Astrocyte of the cerebellum (primary cell): ENCODE measurements around the gene MPLKIP.
"Not testable (repeated sequence)": the region's sequence is repeated elsewhere in the genome, so short reads cannot be mapped to it uniquely, and the experiment has no call there.

Experiments used
- DNase-seq: peaks from one replicate; pipeline ENCODE4 v3.0.0-alpha.2; 2011; ENCODE audit warnings: low read depth
- H3K4me3 ChIP-seq: 2 replicates; pipeline ENCODE4 v1.5.1; 2011; ENCODE audit warnings: mild to moderate bottlenecking, low read depth, low read length, moderate library complexity
- in situ Hi-C: cut with HindIII; loops from 2 replicates; pipeline ENCODE4 v1.10.0; 2017; ENCODE audit warnings: low sequenced_read_pairs
- TF ChIP-seq, protein P1 (sequence below): IDR thresholded peaks from 2 replicates; pipeline ENCODE4 v1.5.1; 2012; ENCODE audit warnings: low read length, low read depth, moderate library complexity, mild to moderate bottlenecking; ENCODE audit errors: missing control alignments

MPLKIP gene

DNA sequence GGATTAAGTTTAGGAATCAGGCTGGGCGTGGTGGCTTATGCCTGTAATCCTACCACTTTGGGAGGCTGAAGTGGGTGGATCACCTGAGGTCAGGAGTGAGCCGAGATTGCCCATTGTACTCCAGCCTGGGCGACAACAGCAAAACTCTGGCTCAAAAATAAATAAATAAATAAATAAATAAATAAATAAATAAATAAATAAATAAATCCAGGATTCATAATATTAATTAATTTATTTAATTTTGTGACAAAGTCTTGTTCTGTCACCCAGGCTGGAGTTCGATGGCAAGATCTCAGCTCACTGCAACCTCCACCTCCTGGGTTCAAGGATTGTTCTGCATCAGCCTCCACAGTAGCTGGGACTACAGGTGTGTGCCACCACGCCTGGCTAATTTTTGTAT lies 4.6 kb upstream of the MPLKIP start:
- TF ChIP-seq, protein P1, sequence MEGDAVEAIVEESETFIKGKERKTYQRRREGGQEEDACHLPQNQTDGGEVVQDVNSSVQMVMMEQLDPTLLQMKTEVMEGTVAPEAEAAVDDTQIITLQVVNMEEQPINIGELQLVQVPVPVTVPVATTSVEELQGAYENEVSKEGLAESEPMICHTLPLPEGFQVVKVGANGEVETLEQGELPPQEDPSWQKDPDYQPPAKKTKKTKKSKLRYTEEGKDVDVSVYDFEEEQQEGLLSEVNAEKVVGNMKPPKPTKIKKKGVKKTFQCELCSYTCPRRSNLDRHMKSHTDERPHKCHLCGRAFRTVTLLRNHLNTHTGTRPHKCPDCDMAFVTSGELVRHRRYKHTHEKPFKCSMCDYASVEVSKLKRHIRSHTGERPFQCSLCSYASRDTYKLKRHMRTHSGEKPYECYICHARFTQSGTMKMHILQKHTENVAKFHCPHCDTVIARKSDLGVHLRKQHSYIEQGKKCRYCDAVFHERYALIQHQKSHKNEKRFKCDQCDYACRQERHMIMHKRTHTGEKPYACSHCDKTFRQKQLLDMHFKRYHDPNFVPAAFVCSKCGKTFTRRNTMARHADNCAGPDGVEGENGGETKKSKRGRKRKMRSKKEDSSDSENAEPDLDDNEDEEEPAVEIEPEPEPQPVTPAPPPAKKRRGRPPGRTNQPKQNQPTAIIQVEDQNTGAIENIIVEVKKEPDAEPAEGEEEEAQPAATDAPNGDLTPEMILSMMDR: no peak
- in situ Hi-C loops: no loop called here
- DNase-seq: no peak
- no peak overlapping the region for H3K4me3 ChIP-seq

DNA sequence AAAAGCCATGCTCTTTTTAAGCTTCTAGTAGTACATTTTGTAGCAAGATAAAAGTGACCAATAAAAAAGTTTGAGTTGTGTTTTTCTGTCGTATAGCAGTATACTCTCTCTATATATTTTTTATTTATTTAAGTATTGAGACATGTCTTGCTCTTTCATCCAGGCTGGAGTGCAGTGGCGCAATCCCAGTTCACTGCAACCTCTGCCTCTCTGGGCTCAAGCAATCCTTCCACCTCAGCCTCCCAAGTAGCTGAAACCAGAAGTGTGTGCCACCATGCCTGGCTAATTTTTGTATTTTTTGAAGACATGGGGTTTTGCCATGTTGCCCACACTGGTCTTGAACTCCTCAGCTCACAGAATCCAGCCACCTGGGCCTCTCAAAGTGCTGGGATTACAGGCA lies 3.1 kb upstream of the MPLKIP start:
- in situ Hi-C loops: no loop called here
- H3K4me3 ChIP-seq: no peak overlapping the region
- no peak for DNase-seq
- TF ChIP-seq, protein P1: no peak

DNA sequence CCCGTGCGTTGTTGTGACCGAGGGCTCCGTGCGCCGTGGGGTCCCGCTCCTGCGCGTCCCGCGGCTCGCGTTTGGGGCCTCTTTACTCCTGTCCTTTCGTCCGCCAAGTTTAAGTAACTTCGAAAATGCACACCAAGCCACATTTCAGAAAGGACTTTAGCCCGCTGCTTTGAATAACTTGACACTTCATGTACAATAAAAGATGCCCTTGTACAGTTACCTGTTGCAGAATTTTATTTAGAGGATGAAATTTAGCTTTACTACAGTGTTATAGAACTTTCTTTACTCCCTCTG lies 842 bp upstream of the MPLKIP start:
- no peak for DNase-seq
- in situ Hi-C loops: no loop called here
- TF ChIP-seq, protein P1: no peak
- peak overlapping the region; percentile 98 for H3K4me3 ChIP-seq

DNA sequence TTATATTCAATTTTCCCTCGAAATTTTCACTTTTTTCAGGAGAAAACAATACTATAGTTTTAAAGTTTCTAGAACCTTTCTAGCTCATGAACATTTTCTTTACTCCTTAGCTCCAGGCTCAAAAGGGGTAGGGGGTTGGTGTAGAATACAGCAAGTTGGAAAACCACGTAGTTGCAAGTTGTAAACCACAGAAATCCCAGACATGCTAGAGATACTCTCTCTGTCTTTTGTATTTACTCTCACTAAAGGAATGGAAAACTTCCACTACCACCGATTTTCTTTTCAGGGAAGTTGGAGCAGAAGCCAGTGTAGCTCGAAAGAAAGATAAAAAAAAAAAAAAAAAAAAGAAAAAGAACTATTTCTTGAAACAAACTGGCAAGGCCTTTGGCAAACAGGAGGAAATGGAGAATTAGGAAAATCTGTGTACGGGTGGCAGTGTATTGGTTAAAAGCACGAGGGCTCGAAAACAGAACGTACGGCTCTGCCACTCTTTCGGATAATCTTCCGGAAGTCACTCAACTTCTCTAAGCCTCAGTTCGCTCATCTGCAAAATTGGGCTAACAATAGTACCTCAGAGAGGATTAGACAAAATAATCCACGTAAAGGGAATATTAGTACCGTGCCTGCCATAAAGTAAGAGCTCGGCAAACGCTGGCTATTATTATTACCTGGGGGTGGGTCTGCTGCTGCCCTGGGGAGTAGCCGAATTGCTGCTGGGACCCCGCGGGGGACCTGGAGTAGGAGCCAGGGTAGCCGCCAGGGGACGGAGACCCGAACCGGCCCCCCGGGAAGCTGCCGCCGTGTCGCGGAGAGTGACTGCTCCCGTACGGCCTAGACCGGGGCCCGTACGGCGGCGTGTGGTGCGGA lies 628 bp downstream of the MPLKIP start:
- TF ChIP-seq, protein P1: no peak
- in situ Hi-C loops: no loop called here
- peak; percentile 12 for DNase-seq
- H3K4me3 ChIP-seq: peak overlapping the region; percentile 98

DNA sequence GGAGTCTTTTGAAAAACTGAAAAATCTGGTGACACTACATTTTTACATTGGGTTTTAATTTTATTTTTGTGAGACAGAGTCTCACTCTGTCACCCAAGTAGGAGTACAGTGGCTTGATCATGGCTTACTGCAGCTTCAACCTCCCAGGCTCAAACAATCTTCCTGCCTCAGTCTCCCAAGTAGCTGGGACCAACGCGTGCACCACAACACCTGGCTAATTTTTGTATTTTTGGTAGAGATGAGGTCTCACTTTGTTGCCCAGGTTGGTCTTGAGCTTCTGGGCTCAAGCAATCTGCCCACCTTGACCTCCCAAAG lies 11.5 kb downstream of the MPLKIP start:
- in situ Hi-C loops: no loop called here
- TF ChIP-seq, protein P1: no peak
- no peak for DNase-seq

DNA sequence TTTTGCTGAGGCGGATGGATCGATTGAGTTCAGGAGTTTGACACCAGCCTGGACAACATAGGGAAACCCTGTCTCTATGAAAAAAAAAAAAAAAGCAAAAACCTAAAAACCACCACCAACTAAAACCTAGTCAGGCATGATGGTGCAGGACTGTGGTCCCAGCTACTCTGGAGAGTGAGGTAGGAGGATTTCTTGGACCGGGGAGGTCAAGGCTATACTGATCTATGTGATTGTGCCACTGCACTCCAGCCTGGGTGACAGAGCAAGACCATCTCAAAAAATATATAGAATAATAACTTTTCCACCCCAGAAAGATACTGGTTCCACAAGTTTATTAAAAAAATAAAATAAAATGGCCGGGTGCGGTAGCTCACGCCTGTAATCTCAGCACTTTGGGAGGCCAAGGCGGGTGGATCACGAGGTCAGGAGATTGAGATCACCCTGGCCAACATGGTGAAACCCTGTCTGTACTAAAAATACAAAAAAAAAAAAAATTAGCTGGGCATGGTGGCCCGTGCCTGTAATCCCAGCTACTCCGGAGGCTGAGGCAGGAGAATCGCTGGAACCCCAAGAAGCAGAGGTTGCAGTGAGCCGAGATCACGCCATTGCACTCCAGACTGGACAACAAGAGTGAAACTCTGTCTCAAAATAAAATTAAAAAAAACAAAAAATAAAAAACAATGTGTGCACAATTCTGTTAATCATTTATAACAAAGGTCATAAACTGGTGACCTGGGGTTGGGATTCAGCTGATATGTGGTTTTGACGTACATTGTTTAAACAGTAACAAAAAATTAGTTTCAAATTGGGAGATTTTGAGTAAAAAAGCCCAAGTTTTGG lies 12.1 kb downstream of the MPLKIP start:
- H3K4me3 ChIP-seq, DNase-seq, in situ Hi-C loops: not testable (repeated sequence)

More for the DNA sequence above, 11.5 kb downstream of the MPLKIP start:
- H3K4me3 ChIP-seq: no peak overlapping the region

DNA sequence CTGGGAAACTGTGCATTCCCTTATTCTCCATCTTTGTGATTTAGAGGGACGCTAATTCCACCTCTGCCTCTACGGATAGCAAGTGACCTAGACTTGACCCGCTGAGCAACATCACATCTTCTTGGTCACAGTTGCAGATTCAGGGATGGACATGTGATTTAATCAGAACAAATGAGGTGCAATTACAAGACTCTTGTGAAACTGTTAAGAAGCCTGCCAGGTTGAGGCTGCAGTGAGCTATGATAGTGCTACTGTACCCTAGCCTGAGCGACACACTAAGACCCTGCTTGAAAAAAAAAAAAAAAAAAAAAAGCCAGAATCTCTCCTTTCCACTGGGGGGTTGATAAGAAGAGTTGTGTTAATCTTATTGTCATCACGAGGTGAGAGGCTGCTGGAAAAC lies 14.4 kb downstream of the MPLKIP start:
- H3K4me3 ChIP-seq: no peak overlapping the region
- DNase-seq: no peak
- in situ Hi-C loops: no loop called here
- TF ChIP-seq, protein P1: no peak

DNA sequence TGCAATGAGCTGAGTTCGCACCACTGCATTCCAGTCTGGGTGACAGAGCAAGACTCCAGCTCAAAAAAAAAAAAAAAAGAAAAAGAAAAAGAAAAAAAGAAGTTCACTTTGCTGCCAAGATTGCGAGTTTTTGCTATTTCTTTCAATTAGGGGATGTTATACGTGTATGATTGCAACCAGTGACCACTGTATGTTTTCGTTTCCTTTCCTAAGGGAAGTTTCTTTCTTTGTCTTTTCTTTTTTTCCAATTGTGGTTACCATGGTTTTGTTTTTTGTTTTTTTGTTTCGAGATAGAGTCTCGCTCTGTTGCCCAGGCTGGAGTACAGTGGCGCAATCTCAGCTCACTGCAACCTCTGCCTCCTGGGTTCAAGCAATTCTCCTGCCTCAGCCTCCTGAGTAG lies 16.2 kb downstream of the MPLKIP start:
- H3K4me3 ChIP-seq, in situ Hi-C loops, DNase-seq: not testable (repeated sequence)

DNA sequence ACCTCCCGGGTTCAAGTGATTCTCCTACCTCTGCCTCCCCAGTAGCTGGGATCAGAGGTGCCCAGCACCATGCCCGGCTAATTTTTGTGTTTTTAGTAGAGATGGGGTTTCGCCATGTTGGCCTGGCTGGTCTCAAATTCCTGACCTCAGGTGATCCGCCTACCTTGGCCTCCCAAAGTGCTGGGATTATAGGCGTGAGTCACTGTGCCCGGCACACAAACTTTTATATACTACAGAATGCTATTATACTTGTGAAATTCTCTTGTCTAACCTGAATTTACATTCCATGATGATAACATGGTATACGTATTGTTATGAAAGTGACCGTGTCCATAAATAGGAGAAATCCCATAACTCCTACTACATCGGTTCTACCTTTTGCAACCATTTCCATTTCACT lies 17.2 kb downstream of the MPLKIP start:
- in situ Hi-C loops, DNase-seq, H3K4me3 ChIP-seq: not testable (repeated sequence)
